MM.1S (cell line): Measurements from ENCODE around the gene BCAS2.

Source experiments
- DNase-seq: peaks from one replicate; pipeline ENCODE4 v3.0.0-alpha.2; 2015
- H2AFZ ChIP-seq: fragments of 300-600 bp; sonication (generic); 2 replicates; pipeline ENCODE4 v1.6.0; 2016; ENCODE audit warnings: antibody characterized with exemption, low read length
- H3F3A ChIP-seq: fragments of 300-600 bp; sonication (generic); 2 replicates; pipeline ENCODE4 v1.6.1; 2016; ENCODE audit warnings: mild to moderate bottlenecking, antibody characterized with exemption, low read length, moderate library complexity, mixed read lengths; ENCODE audit not compliant: insufficient read depth
- H3K27ac ChIP-seq: fragments of 300-600 bp; sonication (generic); 2 replicates; pipeline ENCODE4 v1.5.1; 2016; ENCODE audit warnings: mild to moderate bottlenecking, low read length
- H3K27me3 ChIP-seq: fragments of 300-600 bp; sonication (generic); replicated peaks from 2 replicates; pipeline ENCODE4 v1.6.0; 2016; ENCODE audit warnings: low read length; ENCODE audit not compliant: insufficient read depth
- H3K36me3 ChIP-seq: fragments of 300-600 bp; sonication (generic); replicated peaks from 2 replicates; pipeline ENCODE4 v1.6.1; 2016; ENCODE audit warnings: mild to moderate bottlenecking, low read length, mixed read lengths; ENCODE audit not compliant: insufficient read depth
- H3K4me1 ChIP-seq: fragments of 300-600 bp; sonication (generic); 2 replicates; pipeline ENCODE4 v1.6.1; 2016; ENCODE audit warnings: low read length, mixed read lengths
- H3K4me2 ChIP-seq: fragments of 300-600 bp; sonication (generic); 2 replicates; pipeline ENCODE4 v1.6.0; 2016; ENCODE audit warnings: low read depth, low read length
- H3K4me3 ChIP-seq: fragments of 300-600 bp; sonication (generic); 2 replicates; pipeline ENCODE4 v1.5.1; 2016; ENCODE audit warnings: low read length, mixed read lengths
- H3K79me2 ChIP-seq: fragments of 300-600 bp; sonication (generic); 2 replicates; pipeline ENCODE4 v1.6.1; 2016; ENCODE audit warnings: mixed run types, low read length, mixed read lengths
- H3K9ac ChIP-seq: fragments of 300-600 bp; sonication (generic); 2 replicates; pipeline ENCODE4 v1.6.1; 2016; ENCODE audit warnings: low read length, mixed read lengths
- H3K9me2 ChIP-seq: fragments of 300-600 bp; sonication (generic); replicated peaks from 2 replicates; pipeline ENCODE4 v1.6.1; 2016; ENCODE audit warnings: mild to moderate bottlenecking, low read length, mixed read lengths; ENCODE audit not compliant: insufficient read depth
- H3K9me3 ChIP-seq: fragments of 300-600 bp; sonication (generic); replicated peaks from 2 replicates; pipeline ENCODE4 v1.6.1; 2016; ENCODE audit warnings: mild to moderate bottlenecking, low read length, mixed read lengths; ENCODE audit not compliant: insufficient read depth
- H4K20me1 ChIP-seq: fragments of 300-600 bp; sonication (generic); 2 replicates; pipeline ENCODE4 v1.6.1; 2016; ENCODE audit warnings: mild to moderate bottlenecking, low read length, moderate library complexity, mixed read lengths; ENCODE audit not compliant: insufficient read depth
- EZH2 ChIP-seq: fragments of 300-600 bp; sonication (generic); optimal IDR thresholded peaks from 2 replicates; pipeline ENCODE3; 2017; ENCODE audit warnings: low read depth, mild to moderate bottlenecking, antibody characterized with exemption, low read length, mixed read lengths
- EZH2phosphoT487 ChIP-seq: fragments of 300-600 bp; sonication (generic); IDR thresholded peaks from 2 replicates; pipeline ENCODE4 v1.6.1; 2018; ENCODE audit warnings: antibody characterized with exemption, low read length
- TF ChIP-seq, protein P1 (sequence below): fragments of 300-600 bp; sonication (generic); IDR thresholded peaks from 2 replicates; pipeline ENCODE4 v1.5.1; 2016; ENCODE audit warnings: antibody characterized with exemption, low read length, mixed read lengths

Gene BCAS2

GRCh38 chr1:114549137-114549536 is 32.3 kb downstream of the BCAS2 start:
- DNase-seq = no peak
- H3K79me2 ChIP-seq = no peaks in the 10 kb centered on the region
- H3K27me3 ChIP-seq = no peaks in the 10 kb centered on the region
- no peak for TF ChIP-seq EZH2phosphoT487
- TF ChIP-seq, protein P1, sequence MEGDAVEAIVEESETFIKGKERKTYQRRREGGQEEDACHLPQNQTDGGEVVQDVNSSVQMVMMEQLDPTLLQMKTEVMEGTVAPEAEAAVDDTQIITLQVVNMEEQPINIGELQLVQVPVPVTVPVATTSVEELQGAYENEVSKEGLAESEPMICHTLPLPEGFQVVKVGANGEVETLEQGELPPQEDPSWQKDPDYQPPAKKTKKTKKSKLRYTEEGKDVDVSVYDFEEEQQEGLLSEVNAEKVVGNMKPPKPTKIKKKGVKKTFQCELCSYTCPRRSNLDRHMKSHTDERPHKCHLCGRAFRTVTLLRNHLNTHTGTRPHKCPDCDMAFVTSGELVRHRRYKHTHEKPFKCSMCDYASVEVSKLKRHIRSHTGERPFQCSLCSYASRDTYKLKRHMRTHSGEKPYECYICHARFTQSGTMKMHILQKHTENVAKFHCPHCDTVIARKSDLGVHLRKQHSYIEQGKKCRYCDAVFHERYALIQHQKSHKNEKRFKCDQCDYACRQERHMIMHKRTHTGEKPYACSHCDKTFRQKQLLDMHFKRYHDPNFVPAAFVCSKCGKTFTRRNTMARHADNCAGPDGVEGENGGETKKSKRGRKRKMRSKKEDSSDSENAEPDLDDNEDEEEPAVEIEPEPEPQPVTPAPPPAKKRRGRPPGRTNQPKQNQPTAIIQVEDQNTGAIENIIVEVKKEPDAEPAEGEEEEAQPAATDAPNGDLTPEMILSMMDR = no peak
- no peak for TF ChIP-seq EZH2
- no peaks in the 10 kb centered on the region for H3K36me3 ChIP-seq
- H3K27ac ChIP-seq = no peak overlapping the region
- H3K4me2 ChIP-seq = no peak overlapping the region
- H3K9me3 ChIP-seq = no peaks in the 10 kb centered on the region
- no peak overlapping the region for H3K9ac ChIP-seq
- H4K20me1 ChIP-seq = no peaks in the 10 kb centered on the region
- no peak overlapping the region for H3K4me3 ChIP-seq
- H3K4me1 ChIP-seq = no peaks in the 10 kb centered on the region
- no peaks in the 10 kb centered on the region for H3K9me2 ChIP-seq
- H3F3A ChIP-seq = no peaks in the 10 kb centered on the region
- no peak overlapping the region for H2AFZ ChIP-seq

- no peak overlapping the region for H3K27ac ChIP-seq
- no peak overlapping the region for H3K9ac ChIP-seq
- H3K4me2 ChIP-seq = no peak overlapping the region
- H3K9me3 ChIP-seq = no peaks in the 10 kb centered on the region
- H2AFZ ChIP-seq = no peak overlapping the region
- H3K4me3 ChIP-seq = no peak overlapping the region
- no peak for DNase-seq
- no peaks in the 10 kb centered on the region for H3F3A ChIP-seq
- no peaks in the 10 kb centered on the region for H3K27me3 ChIP-seq
- H3K79me2 ChIP-seq = no peaks in the 10 kb centered on the region
- no peak for TF ChIP-seq EZH2phosphoT487
- TF ChIP-seq, protein P1 = no peak
- TF ChIP-seq EZH2 = no peak
- no peaks in the 10 kb centered on the region for H3K4me1 ChIP-seq
- no peaks in the 10 kb centered on the region for H3K36me3 ChIP-seq
- H3K9me2 ChIP-seq = no peaks in the 10 kb centered on the region
- no peaks in the 10 kb centered on the region for H4K20me1 ChIP-seq
These were observed 34.3 kb downstream of the BCAS2 start for GRCh38 chr1:114547076-114547475.

- no peak overlapping the region for H3K27ac ChIP-seq
- TF ChIP-seq EZH2 = no peak
- TF ChIP-seq, protein P1 = no peak
- no peak for TF ChIP-seq EZH2phosphoT487
These were observed 35.6 kb downstream of the BCAS2 start for GRCh38 chr1:114545796-114546195.

More at GRCh38 chr1:114545796-114546195, 35.6 kb downstream of the BCAS2 start:
- H2AFZ ChIP-seq = no peak overlapping the region
- no peak overlapping the region for H3K4me3 ChIP-seq
- no peaks in the 10 kb centered on the region for H3F3A ChIP-seq
- H3K9ac ChIP-seq = no peak overlapping the region
- H3K9me3 ChIP-seq = no peaks in the 10 kb centered on the region
- H4K20me1 ChIP-seq = no peaks in the 10 kb centered on the region
- H3K9me2 ChIP-seq = no peaks in the 10 kb centered on the region
- DNase-seq = no peak
- no peaks in the 10 kb centered on the region for H3K27me3 ChIP-seq
- no peak overlapping the region for H3K4me2 ChIP-seq
- no peaks in the 10 kb centered on the region for H3K36me3 ChIP-seq
- H3K79me2 ChIP-seq = no peaks in the 10 kb centered on the region
- H3K4me1 ChIP-seq = no peaks in the 10 kb centered on the region
